Measurements from ENCODE around the gene ARHGAP1.

DNA sequence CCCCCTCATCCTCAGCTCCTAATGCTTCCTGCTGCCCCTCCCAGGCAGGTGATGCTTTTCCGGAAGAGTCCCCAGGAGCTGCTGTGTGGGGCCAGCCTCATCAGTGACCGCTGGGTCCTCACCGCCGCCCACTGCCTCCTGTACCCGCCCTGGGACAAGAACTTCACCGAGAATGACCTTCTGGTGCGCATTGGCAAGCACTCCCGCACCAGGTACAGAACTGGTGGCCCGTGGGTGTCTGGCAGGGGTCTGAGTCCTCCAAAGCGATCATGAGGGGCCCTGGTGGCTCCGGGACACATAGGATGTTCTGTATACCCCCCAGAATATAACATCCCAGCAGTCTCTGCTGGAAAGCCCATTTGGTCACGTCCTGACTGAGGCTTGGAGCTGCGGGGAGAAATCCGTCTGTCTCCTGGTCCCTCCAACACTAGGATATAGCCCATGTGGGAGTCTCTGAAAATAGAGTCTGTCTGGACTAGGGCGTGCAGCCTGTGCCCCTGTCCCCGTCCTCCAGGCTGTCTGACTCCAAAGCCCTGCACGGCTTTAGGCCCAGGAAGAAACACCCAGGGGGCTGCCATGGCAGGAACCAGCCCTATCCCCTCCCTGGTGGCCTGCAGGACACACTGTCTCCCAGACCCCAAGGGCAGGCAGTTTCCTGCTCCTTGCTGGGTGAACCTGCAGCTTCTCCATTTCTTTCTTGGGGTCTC is 27.7 kb upstream of the ARHGAP1 start:
- TF ChIP-seq POLR2A (IDR thresholded peaks at IDR 0.05; ENCODE audit: low read depth, low read length) = no peak
- no peak for TF ChIP-seq TAF1 (IDR thresholded peaks at IDR 0.05; ENCODE audit: low read depth, low read length)
- TF ChIP-seq POLR2AphosphoS5 (IDR thresholded peaks at IDR 0.05; ENCODE audit: low read depth, low read length) = no peak
- TF ChIP-seq PAX5 (IDR thresholded peaks at IDR 0.05; ENCODE audit: insufficient read depth, low read length, severe bottlenecking) = no peak
- TF ChIP-seq SPI1 (IDR thresholded peaks at IDR 0.05; ENCODE audit: low read depth, low read length) = no peak
- no peak for TF ChIP-seq POU2F2 (IDR thresholded peaks at IDR 0.05; ENCODE audit: low read depth, low read length)

Data from GM12891 (cell line).